GM18526 (cell line): ENCODE measurements around the gene PSMB4.

Experiments used
- POLR2A ChIP-seq: IDR thresholded peaks from 3 replicates; pipeline ENCODE4 v1.6.1; 2011; ENCODE audit not compliant: insufficient read length; ENCODE audit errors: extremely low read depth

The PSMB4 gene

GRCh38 chr1:151411884-151412283 is 12.5 kb downstream of the PSMB4 start:
- no peak for TF ChIP-seq POLR2A

GRCh38 chr1:151416231-151416630 is 16.9 kb downstream of the PSMB4 start:
- no peak for TF ChIP-seq POLR2A

GRCh38 chr1:151418081-151418480 is 18.7 kb downstream of the PSMB4 start:
- no peak for TF ChIP-seq POLR2A

GRCh38 chr1:151419819-151420218 is 20.4 kb downstream of the PSMB4 start:
- TF ChIP-seq POLR2A = no peak

- TF ChIP-seq POLR2A = no peak
These were observed 25.7 kb downstream of the PSMB4 start for GRCh38 chr1:151425103-151425502.

- no peak for TF ChIP-seq POLR2A
These were observed 28.7 kb downstream of the PSMB4 start for GRCh38 chr1:151428068-151428467.

DNA sequence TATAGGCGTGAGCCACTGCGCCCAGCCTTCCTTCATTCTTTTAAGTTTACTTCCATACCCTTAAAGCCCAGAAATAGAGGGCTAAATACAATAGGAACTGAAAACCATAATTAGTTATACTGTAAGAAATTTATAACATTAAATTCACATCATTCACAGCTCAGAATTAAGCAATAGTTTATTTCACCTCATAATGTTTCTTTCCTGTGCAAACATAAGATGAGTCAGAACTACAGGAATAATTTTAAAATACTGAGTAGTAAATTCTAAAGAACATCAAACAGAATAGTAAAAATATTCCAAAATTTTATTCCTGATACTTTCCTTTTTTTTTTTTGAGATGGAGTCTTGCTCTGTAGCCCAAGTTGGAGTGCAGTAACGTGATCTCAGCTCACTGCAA is 35.8 kb downstream of the PSMB4 start:
- TF ChIP-seq POLR2A = no peak

DNA sequence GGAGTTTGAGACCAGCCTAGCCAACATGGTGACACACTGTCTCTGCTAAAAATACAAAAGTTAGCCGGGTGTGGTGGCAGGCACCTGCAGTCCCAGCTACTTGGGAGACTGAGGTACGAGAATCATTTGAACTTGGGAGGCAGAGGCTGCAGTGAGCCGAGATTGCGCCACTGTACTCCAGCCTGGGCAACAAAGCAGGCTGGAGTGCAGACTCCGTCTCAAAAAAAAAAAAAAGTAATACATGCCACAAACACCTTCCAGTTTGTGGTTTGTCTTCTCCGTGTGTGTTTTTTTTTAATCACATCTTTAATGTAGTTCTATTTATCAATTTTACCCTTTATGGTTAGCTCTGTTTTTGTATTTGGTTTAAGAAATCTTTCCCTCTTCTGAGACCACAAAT is 37.6 kb downstream of the PSMB4 start:
- no peak for TF ChIP-seq POLR2A

- TF ChIP-seq POLR2A = no peak
These were observed 44.7 kb downstream of the PSMB4 start for GRCh38 chr1:151443846-151444782.

GRCh38 chr1:151444783-151445177 is 45.4 kb downstream of the PSMB4 start:
- no peak for TF ChIP-seq POLR2A

DNA sequence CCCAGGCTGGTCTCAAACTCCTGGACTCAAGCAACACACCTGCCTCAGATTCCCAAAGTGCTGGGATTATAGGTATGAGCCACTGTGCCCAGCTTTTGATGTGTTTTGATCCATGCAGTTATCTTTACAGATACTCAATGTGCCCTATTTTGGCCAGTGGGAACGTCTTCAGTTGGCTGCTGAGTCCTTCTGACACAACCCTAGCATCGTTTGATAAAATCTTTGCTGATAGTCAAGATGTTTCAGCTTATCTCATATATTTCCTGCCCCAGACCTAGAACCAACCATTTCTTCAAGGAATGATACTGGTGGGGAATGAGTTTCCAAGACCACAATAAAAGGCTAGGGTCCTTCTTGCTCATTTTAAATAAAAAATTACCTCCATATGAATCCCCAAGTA is 48.3 kb downstream of the PSMB4 start:
- no peak for TF ChIP-seq POLR2A
